H9 (cell line): ENCODE results near the gene ANXA4. TPM values are rescaled to one million over a fixed set of nuclear protein-coding genes. Genes with fewer than 3 reads are reported as not detected.

ENCODE experiments used
- DNase-seq: peaks from one replicate; pipeline ENCODE4 v3.0.0-alpha.2; 2017
- H2AFZ ChIP-seq: one replicate; pipeline ENCODE4 v1.6.1; 2013; ENCODE audit warnings: mild to moderate bottlenecking, low read length, control low read depth, moderate library complexity
- H2AK5ac ChIP-seq: 2 replicates; pipeline ENCODE4 v1.6.1; 2013; ENCODE audit warnings: low read length, control low read depth, mixed read lengths; ENCODE audit not compliant: insufficient read length
- H2BK120ac ChIP-seq: one replicate; pipeline ENCODE4 v1.6.1; 2013; ENCODE audit warnings: low read depth, mild to moderate bottlenecking, low read length, control low read depth, inconsistent platforms; ENCODE audit not compliant: poor library complexity, severe bottlenecking
- H2BK12ac ChIP-seq: 2 replicates; pipeline ENCODE4 v1.6.1; 2013; ENCODE audit warnings: low read length, control low read depth, mixed read lengths, low read depth; ENCODE audit not compliant: insufficient read length
- H2BK15ac ChIP-seq: 2 replicates; pipeline ENCODE4 v1.6.1; 2013; ENCODE audit warnings: low read depth, low read length, control low read depth
- H2BK20ac ChIP-seq: one replicate; pipeline ENCODE4 v1.6.1; 2013; ENCODE audit warnings: low read depth, mild to moderate bottlenecking, low read length, control low read depth, inconsistent platforms; ENCODE audit not compliant: poor library complexity, severe bottlenecking
- H2BK5ac ChIP-seq: 2 replicates; pipeline ENCODE4 v1.6.1; 2013; ENCODE audit warnings: low read length, control low read depth, mixed read lengths; ENCODE audit not compliant: insufficient read length
- H3K14ac ChIP-seq: 2 replicates; pipeline ENCODE4 v1.6.1; 2013; ENCODE audit warnings: low read length, control low read depth; ENCODE audit not compliant: insufficient read depth
- H3K18ac ChIP-seq: 2 replicates; pipeline ENCODE4 v1.6.1; 2013; ENCODE audit warnings: low read depth, mild to moderate bottlenecking, mixed read lengths, low read length, control low read depth; ENCODE audit not compliant: insufficient read length
- H3K23ac ChIP-seq: 2 replicates; pipeline ENCODE4 v1.6.1; 2013; ENCODE audit warnings: low read length, control low read depth, mixed read lengths, low read depth; ENCODE audit not compliant: insufficient read length
- H3K23me2 ChIP-seq: 2 replicates; pipeline ENCODE4 v1.6.1; 2013; ENCODE audit warnings: low read depth, mild to moderate bottlenecking, mixed read lengths, low read length, control low read depth; ENCODE audit not compliant: insufficient read length, poor library complexity, severe bottlenecking
- H3K27ac ChIP-seq: 2 replicates; pipeline ENCODE4 v1.5.1; 2013; ENCODE audit warnings: low read length, control low read depth, mixed read lengths, low read depth; ENCODE audit not compliant: insufficient read length
- H3K27me3 ChIP-seq: 2 replicates; pipeline ENCODE4 v1.6.1; 2013; ENCODE audit warnings: low read length, control low read depth, inconsistent platforms; ENCODE audit not compliant: insufficient read depth
- H3K4ac ChIP-seq: 2 replicates; pipeline ENCODE4 v1.6.1; 2013; ENCODE audit warnings: low read depth, mild to moderate bottlenecking, control low read depth, inconsistent platforms, low read length, moderate library complexity
- H3K4me1 ChIP-seq: 2 replicates; pipeline ENCODE4 v1.6.1; 2013; ENCODE audit warnings: low read length, control low read depth, inconsistent platforms; ENCODE audit not compliant: insufficient read depth
- H3K4me2 ChIP-seq: 2 replicates; pipeline ENCODE4 v1.6.1; 2013; ENCODE audit warnings: low read length, control low read depth, mixed read lengths; ENCODE audit not compliant: insufficient read length, insufficient read depth
- H3K56ac ChIP-seq: 2 replicates; pipeline ENCODE4 v1.6.1; 2013; ENCODE audit warnings: low read depth, mild to moderate bottlenecking, mixed read lengths, low read length, control low read depth; ENCODE audit not compliant: insufficient read length
- H3K79me1 ChIP-seq: 2 replicates; pipeline ENCODE4 v1.6.1; 2013; ENCODE audit warnings: low read depth, mild to moderate bottlenecking, moderate library complexity, low read length, control low read depth, inconsistent platforms; ENCODE audit not compliant: insufficient read depth, poor library complexity, severe bottlenecking
- H3K79me2 ChIP-seq: 2 replicates; pipeline ENCODE4 v1.6.1; 2013; ENCODE audit warnings: low read length, control low read depth, inconsistent platforms; ENCODE audit not compliant: insufficient read depth
- H3K9ac ChIP-seq: 2 replicates; pipeline ENCODE4 v1.6.1; 2013; ENCODE audit warnings: low read length, control low read depth, mixed read lengths; ENCODE audit not compliant: insufficient read length; ENCODE audit errors: extremely low read depth
- H3K9me3 ChIP-seq: one replicate; pipeline ENCODE4 v1.6.1; 2013; ENCODE audit warnings: low read depth, low read length, inconsistent platforms; ENCODE audit not compliant: control insufficient read depth
- H3T11ph ChIP-seq: one replicate; pipeline ENCODE4 v1.6.1; 2013; ENCODE audit warnings: mild to moderate bottlenecking, low read length, control low read depth, inconsistent platforms
- H4K20me1 ChIP-seq: one replicate; pipeline ENCODE4 v1.6.1; 2013; ENCODE audit not compliant: control insufficient read depth, insufficient read length, insufficient read depth
- H4K5ac ChIP-seq: 2 replicates; pipeline ENCODE4 v1.6.1; 2013; ENCODE audit warnings: low read depth, mild to moderate bottlenecking, mixed read lengths, low read length, control low read depth; ENCODE audit not compliant: insufficient read length
- H4K8ac ChIP-seq: replicated peaks from 2 replicates; pipeline ENCODE4 v1.6.1; 2013; ENCODE audit warnings: low read length, control low read depth, mixed read lengths, low read depth; ENCODE audit not compliant: insufficient read length
- H4K91ac ChIP-seq: 2 replicates; pipeline ENCODE4 v1.6.1; 2013; ENCODE audit warnings: low read depth, mild to moderate bottlenecking, moderate library complexity, mixed read lengths, low read length, control low read depth; ENCODE audit not compliant: insufficient read length
- H3K27ac Mint-ChIP-seq, 3 experiments: 2 replicates in 2 of 3; 3 replicates in 1 of 3; pipeline ENCODE4 v1.8.0; 2020 to 2021; ENCODE audit warnings: mixed read lengths in 3 of 3, mild to moderate bottlenecking in 1 of 3, moderate library complexity in 1 of 3
- H3K27me3 Mint-ChIP-seq: 2 replicates; pipeline ENCODE4 v1.8.0; 2021; ENCODE audit warnings: low read depth, mild to moderate bottlenecking, moderate library complexity, mixed read lengths
- H3K36me3 Mint-ChIP-seq, 3 experiments: 2 replicates in 2 of 3; 3 replicates in 1 of 3; pipeline ENCODE4 v1.8.0; 2020 to 2021; ENCODE audit warnings: low read depth in 3 of 3, mixed read lengths in 3 of 3; ENCODE audit not compliant: insufficient read depth in 1 of 3
- H3K4me1 Mint-ChIP-seq, 2 experiments: 2 replicates each; pipeline ENCODE4 v1.8.0; 2020; ENCODE audit warnings: mixed read lengths in 2 of 2
- H3K4me3 Mint-ChIP-seq, 2 experiments: 2 replicates in 1 of 2; 3 replicates in 1 of 2; pipeline ENCODE4 v1.8.0; 2020 to 2021; ENCODE audit warnings: mild to moderate bottlenecking in 2 of 2, mixed read lengths in 2 of 2, moderate library complexity in 1 of 2
- H3K9me3 Mint-ChIP-seq, 2 experiments: 2 replicates in 1 of 2; 3 replicates in 1 of 2; pipeline ENCODE4 v1.8.0; 2020; ENCODE audit warnings: mild to moderate bottlenecking in 2 of 2, mixed read lengths in 2 of 2, moderate library complexity in 1 of 2
- total RNA-seq: library from RNA; stranded (reverse); gene quantifications from 2 replicates; pipeline ENCODE4 v1.2.1, GENCODE V29; 2021
- TF ChIP-seq, protein P1 (sequence below): fragments of 200-600 bp; sonication (generic); conservative IDR thresholded peaks from 3 replicates; pipeline ENCODE4 v1.8.0; 2021; ENCODE audit warnings: antibody characterized with exemption, mild to moderate bottlenecking

ANXA4 gene
- total RNA-seq, 1 experiment from 2014 or later, result 14.4 TPM

DNA sequence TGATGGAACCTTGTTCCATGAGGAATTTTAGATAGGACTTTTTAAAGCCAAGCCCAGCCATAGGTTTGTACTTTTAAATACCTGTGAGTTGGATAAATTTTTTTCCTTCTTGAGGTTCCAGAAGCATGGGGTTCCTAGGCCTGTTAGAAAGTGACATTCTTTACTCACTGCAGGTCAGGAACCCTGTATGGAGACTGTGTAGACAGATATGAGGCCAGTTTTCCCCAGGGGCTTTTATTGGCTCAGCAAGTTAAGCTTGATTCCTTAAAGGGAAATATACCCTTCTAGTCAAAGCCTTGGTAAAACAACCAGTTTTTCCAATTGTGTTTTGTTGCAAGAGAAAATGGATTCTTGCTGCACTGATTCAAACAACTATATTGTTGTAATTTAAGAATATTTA lies 49.1 kb downstream of the ANXA4 start:
- no peak overlapping the region for H3K27ac ChIP-seq
- H3K9me3 ChIP-seq, result no peaks in the 10 kb centered on the region
- H3K4me1 Mint-ChIP-seq, result peaks cover 15 to 26% of the 10 kb centered on the region in 2 experiments
- no peak overlapping the region for H2BK120ac ChIP-seq
- no peak for DNase-seq
- H3K9ac ChIP-seq, result no peak overlapping the region
- peaks cover 3% of the 10 kb centered on the region; the same call in 1 of the 2 replicates for H3K4me1 ChIP-seq
- H3K9me3 Mint-ChIP-seq, result no peaks in the 10 kb centered on the region
- no peak overlapping the region for H2BK15ac ChIP-seq
- H3K18ac ChIP-seq, result no peak overlapping the region
- H3K23me2 ChIP-seq, result no peaks in the 10 kb centered on the region
- H3K27me3 ChIP-seq, result no peaks in the 10 kb centered on the region
- no peak overlapping the region for H3K4me2 ChIP-seq
- no peak overlapping the region for H3K27ac Mint-ChIP-seq
- H3T11ph ChIP-seq, result no peak overlapping the region
- no peak overlapping the region for H2BK12ac ChIP-seq
- H3K4me3 Mint-ChIP-seq, result no peak overlapping the region
- H3K27me3 Mint-ChIP-seq, result no peaks in the 10 kb centered on the region
- H3K36me3 Mint-ChIP-seq, result no peaks in the 10 kb centered on the region
- no peaks in the 10 kb centered on the region for H3K79me1 ChIP-seq
- H4K8ac ChIP-seq, result no peak overlapping the region
- H2BK20ac ChIP-seq, result no peak overlapping the region
- H4K91ac ChIP-seq, result no peak overlapping the region
- no peak overlapping the region for H3K56ac ChIP-seq
- no peak overlapping the region for H2AFZ ChIP-seq
- H3K4ac ChIP-seq, result no peak overlapping the region
- H2BK5ac ChIP-seq, result no peak overlapping the region
- no peak overlapping the region for H4K5ac ChIP-seq
- H3K79me2 ChIP-seq, result no peaks in the 10 kb centered on the region
- TF ChIP-seq, protein P1, sequence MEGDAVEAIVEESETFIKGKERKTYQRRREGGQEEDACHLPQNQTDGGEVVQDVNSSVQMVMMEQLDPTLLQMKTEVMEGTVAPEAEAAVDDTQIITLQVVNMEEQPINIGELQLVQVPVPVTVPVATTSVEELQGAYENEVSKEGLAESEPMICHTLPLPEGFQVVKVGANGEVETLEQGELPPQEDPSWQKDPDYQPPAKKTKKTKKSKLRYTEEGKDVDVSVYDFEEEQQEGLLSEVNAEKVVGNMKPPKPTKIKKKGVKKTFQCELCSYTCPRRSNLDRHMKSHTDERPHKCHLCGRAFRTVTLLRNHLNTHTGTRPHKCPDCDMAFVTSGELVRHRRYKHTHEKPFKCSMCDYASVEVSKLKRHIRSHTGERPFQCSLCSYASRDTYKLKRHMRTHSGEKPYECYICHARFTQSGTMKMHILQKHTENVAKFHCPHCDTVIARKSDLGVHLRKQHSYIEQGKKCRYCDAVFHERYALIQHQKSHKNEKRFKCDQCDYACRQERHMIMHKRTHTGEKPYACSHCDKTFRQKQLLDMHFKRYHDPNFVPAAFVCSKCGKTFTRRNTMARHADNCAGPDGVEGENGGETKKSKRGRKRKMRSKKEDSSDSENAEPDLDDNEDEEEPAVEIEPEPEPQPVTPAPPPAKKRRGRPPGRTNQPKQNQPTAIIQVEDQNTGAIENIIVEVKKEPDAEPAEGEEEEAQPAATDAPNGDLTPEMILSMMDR, result no peak
- H2AK5ac ChIP-seq, result no peak overlapping the region
- H3K14ac ChIP-seq, result no peak overlapping the region
- no peaks in the 10 kb centered on the region for H4K20me1 ChIP-seq
- H3K23ac ChIP-seq, result no peak overlapping the region
